ENCODE results near the gene LRRIQ3.

DNA sequence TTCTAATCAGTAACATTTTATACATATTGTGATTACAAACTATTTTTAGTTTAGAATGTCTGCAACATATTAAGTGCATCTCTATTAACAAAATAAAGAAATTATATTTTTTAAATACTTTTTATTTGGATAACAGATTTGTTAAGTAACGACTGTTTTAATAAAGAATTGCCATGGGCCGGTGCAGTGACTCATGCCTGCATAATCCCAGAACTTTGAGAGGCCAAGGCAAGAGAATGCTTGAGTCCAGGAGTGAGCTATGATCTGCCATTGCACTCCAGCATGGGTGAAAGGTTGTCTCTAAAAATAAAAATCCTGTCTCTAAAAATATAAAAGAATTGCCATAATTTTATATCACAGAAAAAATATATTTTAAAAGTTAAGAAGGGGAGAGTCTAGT lies 4.1 kb downstream of the LRRIQ3 start:
- TF ChIP-seq, protein P1, sequence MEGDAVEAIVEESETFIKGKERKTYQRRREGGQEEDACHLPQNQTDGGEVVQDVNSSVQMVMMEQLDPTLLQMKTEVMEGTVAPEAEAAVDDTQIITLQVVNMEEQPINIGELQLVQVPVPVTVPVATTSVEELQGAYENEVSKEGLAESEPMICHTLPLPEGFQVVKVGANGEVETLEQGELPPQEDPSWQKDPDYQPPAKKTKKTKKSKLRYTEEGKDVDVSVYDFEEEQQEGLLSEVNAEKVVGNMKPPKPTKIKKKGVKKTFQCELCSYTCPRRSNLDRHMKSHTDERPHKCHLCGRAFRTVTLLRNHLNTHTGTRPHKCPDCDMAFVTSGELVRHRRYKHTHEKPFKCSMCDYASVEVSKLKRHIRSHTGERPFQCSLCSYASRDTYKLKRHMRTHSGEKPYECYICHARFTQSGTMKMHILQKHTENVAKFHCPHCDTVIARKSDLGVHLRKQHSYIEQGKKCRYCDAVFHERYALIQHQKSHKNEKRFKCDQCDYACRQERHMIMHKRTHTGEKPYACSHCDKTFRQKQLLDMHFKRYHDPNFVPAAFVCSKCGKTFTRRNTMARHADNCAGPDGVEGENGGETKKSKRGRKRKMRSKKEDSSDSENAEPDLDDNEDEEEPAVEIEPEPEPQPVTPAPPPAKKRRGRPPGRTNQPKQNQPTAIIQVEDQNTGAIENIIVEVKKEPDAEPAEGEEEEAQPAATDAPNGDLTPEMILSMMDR (conservative IDR thresholded peaks at IDR 0.05 in 1 of 2, IDR thresholded peaks at IDR 0.05 in 1 of 2; ENCODE audit: extremely low read depth in 1 of 2, insufficient read depth in 1 of 2, low read depth in 1 of 2, low read length in 2 of 2) = no peak
- TF ChIP-seq EZH2 (IDR thresholded peaks at IDR 0.05; ENCODE audit: borderline replicate concordance, low read length) = no peak

All from mammary epithelial cell (primary cell).